Measurements from ENCODE around the gene GNAQ.
A peak's percentile ranks its signal among the peaks of the same experiment; 100 is the strongest.

The GNAQ gene

GRCh38 chr9:77808751-77809081, 222.9 kb downstream of the GNAQ start:
- DNase-seq, result no peak

- no peak for DNase-seq
Observed at GRCh38 chr9:77807846-77808750, 223.5 kb downstream of the GNAQ start.

GRCh38 chr9:77807281-77807683, 224.3 kb downstream of the GNAQ start:
- DNase-seq, result no peak

DNA sequence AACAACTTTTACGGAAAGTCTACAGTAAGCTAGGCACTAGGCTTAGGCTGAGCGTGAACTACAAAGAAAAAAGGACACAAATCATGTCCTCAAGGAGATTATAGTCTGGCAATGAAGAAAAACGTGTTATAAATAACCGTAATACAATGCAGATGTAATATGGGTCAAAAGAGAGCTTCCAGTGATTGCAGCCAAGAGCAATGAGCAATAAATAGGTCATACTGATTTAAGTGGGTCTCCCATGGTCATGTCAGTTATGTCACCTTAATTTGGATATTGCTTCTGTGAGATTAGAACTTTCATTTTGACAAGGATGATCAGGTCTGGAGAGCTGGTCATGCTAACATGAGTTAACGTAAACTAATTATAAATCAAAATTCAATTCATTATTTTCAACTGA, 224.9 kb downstream of the GNAQ start:
- DNase-seq, result no peak

- no peak for DNase-seq
Observed at GRCh38 chr9:77805810-77806209, 225.8 kb downstream of the GNAQ start.

GRCh38 chr9:77803423-77803822, 228.2 kb downstream of the GNAQ start:
- no peak for DNase-seq

DNA sequence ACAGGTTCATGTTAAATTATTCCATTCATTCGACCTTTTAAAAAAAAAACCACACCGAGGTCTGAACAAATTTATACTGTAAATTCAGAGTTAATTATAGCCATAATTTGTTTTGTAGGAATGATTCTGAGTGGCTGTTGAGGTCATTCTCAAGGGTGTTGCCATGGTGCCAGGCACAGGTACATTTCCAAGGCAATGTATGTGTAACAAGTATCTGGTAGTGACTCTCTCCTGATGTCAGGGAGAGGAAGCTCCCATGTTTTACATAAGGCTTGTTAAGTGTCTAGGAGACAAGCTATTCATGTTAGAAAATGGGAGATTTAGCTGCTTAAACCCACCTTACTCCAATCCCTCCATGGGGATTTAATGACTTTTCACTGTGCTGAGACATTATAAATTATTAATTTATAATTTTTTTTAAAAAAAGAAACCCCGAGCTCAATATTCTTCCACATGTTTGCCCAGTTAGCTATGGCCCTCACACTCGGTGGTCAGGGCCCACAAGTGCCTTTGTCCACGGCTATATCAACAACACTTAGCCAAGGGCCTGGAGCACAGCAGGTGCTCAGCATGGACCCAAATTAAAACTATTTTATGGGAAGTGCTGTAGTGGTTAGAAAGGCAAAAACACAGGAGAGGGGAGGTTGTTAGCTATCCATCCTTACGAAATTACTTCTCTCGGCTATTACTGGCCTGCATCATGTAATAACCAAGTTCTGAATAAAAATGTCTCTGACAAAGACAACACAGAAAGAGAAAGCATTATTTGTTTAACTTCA, 228.9 kb downstream of the GNAQ start:
- DNase-seq, result peak; percentile 78 to 98 (median 85)

DNA sequence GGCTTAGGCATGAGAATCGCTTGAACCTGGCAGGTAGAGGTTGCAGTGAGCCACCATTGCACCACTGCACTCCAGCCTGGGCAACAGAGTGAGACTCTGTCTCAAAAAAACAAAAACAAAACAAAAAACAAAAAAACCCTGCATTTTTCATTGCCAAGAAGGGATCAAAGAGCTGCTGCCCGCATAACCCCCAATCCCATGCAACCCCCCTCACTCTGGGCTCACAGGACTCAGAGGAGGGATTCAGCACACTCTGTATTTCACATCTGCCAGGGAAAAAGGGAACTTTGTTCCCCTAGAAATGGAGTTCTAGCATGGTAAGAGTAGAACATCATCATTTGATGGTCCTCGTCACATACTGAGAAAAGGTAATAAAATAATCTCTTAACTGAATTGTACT, 229.5 kb downstream of the GNAQ start:
- DNase-seq, result peak in 1 of 3 experiments; percentile 43

DNA sequence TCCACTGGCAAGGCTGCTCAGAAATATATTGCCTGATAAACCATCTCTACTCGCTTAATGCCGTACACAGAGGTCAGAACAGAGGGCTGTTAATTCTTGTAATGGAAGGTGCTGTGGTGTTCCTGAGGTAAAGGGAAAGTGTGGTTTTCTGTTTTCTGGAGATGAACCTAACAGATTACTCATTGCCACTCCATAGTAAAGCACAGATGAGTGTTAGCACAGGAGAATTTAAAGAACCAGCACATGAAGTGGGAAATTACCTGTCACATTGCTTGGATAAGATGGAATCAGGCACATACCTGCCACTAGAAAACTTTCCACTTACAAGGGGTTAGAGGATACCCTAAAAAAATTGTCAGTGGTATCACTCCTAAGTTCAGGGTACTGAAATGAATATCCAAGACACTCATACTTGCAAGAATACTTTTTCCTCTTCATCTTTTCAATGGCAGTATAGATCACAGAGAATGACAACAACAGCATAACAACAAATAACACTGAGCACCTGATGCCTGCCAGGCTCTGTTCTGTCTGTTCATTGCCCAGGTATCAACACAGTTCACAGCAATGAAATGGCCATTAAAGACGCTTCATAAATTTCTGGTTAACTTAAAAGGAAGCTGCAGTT, 230.6 kb downstream of the GNAQ start:
- peak in 2 of 3 experiments; percentile 3 to 39 for DNase-seq

DNA sequence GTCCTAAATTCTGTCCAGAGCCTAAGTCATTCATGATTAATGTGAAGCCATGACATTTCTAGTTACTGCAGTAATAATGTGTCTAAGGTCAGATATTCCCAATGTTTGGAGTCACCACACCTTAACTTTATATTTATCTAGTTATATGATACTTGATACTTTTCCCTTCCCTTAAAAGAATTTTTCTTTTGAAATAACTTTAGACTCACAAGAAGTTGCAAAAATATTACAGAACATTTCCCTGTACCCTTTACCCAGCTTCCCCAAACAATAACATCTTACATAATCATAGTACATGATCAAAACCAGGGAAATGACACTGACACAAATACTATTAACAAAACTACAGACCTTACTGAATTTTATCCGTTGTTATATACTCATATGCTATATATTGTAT, 233.5 kb downstream of the GNAQ start:
- no peak for DNase-seq

GRCh38 chr9:77794985-77795384, 236.6 kb downstream of the GNAQ start:
- DNase-seq, result no peak

DNA sequence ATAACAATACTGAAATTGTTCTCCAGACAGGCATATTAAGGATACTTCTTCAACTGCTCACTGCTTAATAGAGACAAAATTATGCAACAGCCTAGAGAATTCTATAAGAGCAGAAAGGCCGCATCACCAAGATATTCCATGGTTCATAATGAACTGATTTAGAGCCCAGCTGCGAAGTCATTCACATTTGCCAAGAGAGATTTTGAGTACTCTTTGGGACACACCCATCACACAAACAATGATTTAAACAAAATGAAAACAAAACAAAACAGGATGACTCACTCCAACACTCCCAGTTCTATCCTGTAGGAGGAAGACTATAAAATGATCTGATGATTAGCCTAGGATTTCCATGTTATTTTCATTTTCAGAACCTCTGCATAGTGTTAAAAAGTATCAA, 237.8 kb downstream of the GNAQ start:
- peak in 1 of 3 experiments; percentile 21 for DNase-seq

DNA sequence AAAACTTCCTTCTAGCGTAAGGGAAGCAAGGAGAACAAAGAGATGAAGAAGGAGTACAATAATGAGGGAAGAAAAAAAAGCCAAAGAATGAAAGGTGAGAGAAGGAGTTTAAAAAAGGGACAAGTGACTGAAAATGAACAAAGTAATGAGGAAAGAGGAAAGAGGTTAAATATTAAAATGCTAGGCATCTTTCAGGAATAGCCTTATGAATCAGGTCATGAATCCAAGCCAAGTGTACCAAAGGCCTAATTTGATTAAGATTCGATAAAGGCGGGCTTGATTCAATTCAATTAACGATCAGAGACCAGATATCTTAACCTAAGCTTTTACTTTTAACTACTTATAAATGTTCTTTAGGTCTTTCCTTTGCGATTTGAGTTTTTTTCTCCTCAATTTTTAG, 241.7 kb downstream of the GNAQ start:
- no peak for DNase-seq

DNA sequence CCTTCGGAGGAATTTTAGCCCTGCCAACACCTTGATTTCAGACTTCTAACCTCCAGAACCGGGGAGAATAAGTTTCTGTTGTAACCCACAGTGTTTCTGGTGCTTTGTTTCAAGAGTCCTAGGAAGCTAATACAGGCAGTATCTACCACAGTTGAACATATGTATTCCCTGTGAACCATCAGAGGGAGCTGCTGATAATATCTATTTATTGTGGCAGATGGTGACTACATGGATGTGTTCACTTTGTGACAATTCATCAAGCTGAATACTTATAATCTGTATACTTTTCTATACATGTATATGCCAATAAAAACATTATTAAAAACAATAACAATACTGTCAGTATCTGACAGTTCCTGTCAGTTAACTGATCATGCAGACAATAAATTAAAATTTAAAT, 246.3 kb downstream of the GNAQ start:
- no peak for DNase-seq

DNA sequence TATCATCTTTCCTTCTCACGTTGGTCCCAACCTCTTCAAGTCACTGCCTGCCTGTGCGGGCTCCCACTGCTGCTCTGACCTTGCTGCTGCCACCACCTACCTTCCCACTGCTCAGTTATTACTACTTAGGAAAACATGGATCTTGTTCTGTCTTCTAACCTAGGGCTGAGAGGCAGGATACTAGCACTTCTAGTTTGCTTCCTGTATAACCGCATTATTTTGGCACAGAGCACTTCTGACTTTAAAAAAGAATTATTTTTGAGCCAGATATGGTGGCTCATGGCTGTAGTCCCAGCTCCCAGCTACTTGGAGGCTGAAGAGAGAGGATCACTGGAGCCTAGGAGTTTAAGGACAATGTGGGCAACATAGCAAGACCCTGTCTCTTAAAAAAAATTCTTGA, 248.1 kb downstream of the GNAQ start:
- DNase-seq, result no peak

- no peak for DNase-seq
Observed at GRCh38 chr9:77779010-77779409, 252.6 kb downstream of the GNAQ start.

- DNase-seq, result no peak
Observed at GRCh38 chr9:77773381-77773780, 258.2 kb downstream of the GNAQ start.

DNA sequence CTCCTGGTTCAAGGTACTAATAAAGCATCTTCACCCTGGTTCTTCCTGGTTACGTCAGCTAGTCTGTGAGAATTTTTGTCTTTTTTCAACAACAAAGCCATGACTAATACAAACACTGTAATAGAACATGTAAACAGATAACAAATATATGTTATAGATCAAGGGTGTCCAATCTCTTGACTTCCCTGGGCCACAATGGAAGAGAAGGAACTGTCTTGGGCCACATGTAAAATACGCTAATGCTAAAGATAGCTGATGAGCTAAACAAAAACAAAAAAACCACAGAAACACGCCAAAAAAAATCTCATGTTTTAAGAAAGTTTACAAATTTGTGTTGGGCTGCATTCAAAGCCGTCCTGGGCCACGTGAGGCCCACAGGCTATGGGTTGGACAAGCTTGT, 259.0 kb downstream of the GNAQ start:
- DNase-seq, result no peak

DNA sequence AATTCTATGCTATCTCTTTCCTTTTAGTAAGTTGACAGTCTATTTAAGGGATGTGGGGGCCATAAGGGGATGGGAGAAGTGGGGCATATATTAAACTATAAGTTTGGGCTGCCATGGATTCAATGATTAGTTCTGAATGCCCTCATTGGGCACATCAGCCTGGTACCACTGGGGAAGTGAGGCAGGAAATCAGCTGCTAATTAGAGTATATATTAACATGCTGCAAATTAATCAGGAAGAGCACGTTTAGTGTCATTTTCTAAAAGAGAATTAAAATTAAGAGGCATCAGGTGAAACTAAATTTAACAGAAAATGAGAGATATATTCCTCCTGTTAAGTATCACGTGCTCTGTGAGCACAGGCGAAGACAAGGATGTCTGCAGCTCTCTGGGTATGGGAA, 260.4 kb downstream of the GNAQ start:
- no peak for DNase-seq

- DNase-seq, result no peak
Observed at GRCh38 chr9:77770340-77770739, 261.3 kb downstream of the GNAQ start.

GRCh38 chr9:77769246-77769645, 262.4 kb downstream of the GNAQ start:
- DNase-seq, result no peak

DNA sequence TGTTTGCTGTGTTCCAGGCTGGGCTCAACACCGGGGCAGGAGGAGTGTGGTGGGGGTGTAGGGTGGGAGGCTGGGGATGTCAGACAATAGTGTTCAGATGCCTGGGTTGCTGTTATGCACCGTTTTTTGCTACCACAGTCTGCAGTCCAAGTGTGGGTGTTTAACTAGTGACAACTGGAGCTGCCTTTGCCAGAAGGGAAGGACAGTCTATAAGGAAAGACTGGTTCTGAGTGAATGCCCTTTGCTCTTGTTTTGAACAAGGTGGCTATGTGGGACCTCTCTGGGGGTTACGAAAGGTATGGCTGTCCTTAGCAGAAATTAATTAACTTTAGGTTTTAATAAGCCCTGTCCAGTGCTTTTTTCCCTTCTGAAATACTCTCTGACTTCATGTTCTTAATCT, 265.0 kb downstream of the GNAQ start:
- no peak for DNase-seq

GRCh38 chr9:77765781-77766259, 265.8 kb downstream of the GNAQ start:
- DNase-seq, result no peak

Data from NCI-H1417 (cell line).